ENCODE data around the gene DPP10. TPM values are rescaled to one million over a fixed set of nuclear protein-coding genes. Genes with fewer than 3 reads are reported as not detected.
"Not testable (repeated sequence)": the region's sequence is repeated elsewhere in the genome, so short reads cannot be mapped to it uniquely, and the experiment has no call there.

Gene DPP10
- total RNA-seq, 4 donors from 2014 or later, result 3.3 to 6.6 (median 4.7) TPM

DNA sequence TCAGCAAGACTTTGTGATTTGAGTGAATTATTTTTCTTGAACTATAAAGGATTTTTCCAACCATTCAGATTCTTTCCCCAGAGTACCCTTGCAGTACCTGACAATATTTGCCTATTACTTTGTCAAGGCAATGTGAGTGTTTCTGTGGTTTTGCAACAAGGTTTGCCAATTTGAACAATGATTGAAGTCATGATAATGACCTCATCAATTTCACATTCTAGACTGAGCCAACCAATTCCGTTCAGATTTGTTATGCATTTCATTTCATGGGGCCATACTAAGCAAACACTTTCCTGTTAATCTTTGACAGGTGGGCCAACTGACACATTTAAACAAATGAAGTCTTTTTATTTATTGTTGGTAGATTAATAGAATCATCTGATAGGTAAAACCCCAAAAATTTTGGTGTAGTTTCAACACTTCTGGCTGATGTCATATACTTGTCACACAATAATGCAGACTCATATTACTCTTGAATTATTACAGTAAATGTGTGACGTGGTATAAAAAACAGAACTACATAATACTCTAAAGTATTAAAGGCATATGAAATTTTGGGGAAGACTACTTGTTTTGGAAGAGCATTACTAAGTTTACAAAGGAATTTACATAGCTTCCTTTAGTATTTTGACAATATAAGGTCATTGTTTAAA lies 526.4 kb downstream of the DPP10 start:
- Histone ChIP-seq H3K4me1 (no peaks in the 10 kb centered on the region), H3K4me3 (no peak overlapping the region), H3K36me3 (no peaks in the 10 kb centered on the region), H3K27me3 (no peaks in the 10 kb centered on the region), H3K27ac (replicated peaks in 1 of 4) (no peak overlapping the region), H3K9me3 (no peaks in the 10 kb centered on the region)
- intact Hi-C loops (cut with DNase I), result no loop called here
- TF ChIP-seq EP300 (IDR thresholded peaks at IDR 0.05) (no peak), POLR2AphosphoS5 (IDR thresholded peaks at IDR 0.05) (no peak)
- no peak for DNase-seq (ENCODE audit: extremely low spot score)
- WGBS, result 36% methylated on average over 2 of the region's 2 CpGs

DNA sequence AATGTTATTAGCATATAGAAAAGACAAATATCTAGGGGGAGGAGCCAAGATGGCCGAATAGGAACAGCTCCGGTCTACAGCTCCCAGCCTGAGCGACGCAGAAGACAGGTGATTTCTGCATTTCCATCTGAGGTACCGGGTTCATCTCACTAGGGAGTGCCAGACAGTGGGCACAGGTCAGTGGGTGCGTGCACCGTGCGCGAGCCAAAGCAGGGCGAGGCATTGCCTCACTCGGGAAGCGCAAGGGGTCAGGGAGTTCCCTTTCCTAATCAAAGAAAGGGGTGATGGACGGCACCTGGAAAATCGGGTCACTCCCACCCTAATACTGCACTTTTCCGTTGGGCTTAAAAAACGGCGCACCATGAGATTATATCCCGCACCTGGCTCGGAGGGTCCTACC lies 561.9 kb downstream of the DPP10 start:
- H3K4me1 ChIP-seq; H3K36me3 ChIP-seq; H3K27me3 ChIP-seq; H3K9me3 ChIP-seq; H3K4me3 ChIP-seq; DNase-seq (ENCODE audit: extremely low spot score); intact Hi-C loops (cut with DNase I); H3K27ac ChIP-seq (replicated peaks in 1 of 4): not testable (repeated sequence)
- whole genome bisulfite sequencing, result 95% methylated on average over 8 of the region's 19 CpGs

DNA sequence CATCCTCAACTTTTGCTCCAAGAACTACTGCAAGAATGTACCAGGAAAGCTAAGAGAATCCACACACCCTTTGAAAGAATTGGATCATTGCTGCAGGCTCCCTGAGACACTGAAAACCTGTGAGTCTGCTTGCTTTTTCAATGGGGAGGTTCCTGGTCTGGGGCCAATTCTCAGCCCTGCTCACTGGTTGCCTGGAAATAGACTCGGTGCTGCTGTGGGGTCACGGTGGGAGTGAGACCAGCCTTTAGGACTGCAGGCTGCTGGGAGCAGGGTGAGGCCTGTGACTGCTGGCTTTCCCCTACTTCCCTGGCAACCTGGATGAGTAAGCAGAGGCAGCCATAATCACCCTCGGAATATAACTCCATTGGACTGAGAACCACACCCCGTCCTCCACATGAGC lies 569.3 kb downstream of the DPP10 start:
- no peak for DNase-seq (ENCODE audit: extremely low spot score)
- 40% methylated on average over 2 of the region's 4 CpGs for WGBS
- Histone ChIP-seq H3K4me3 (no peak overlapping the region), H3K4me1 (no peaks in the 10 kb centered on the region), H3K36me3 (no peaks in the 10 kb centered on the region), H3K9me3 (no peaks in the 10 kb centered on the region), H3K27ac (replicated peaks in 1 of 4) (no peak overlapping the region), H3K27me3 (no peaks in the 10 kb centered on the region)
- no peak for TF ChIP-seq POLR2A (IDR thresholded peaks at IDR 0.05; ENCODE audit: low read depth)
- TF ChIP-seq, protein P1, sequence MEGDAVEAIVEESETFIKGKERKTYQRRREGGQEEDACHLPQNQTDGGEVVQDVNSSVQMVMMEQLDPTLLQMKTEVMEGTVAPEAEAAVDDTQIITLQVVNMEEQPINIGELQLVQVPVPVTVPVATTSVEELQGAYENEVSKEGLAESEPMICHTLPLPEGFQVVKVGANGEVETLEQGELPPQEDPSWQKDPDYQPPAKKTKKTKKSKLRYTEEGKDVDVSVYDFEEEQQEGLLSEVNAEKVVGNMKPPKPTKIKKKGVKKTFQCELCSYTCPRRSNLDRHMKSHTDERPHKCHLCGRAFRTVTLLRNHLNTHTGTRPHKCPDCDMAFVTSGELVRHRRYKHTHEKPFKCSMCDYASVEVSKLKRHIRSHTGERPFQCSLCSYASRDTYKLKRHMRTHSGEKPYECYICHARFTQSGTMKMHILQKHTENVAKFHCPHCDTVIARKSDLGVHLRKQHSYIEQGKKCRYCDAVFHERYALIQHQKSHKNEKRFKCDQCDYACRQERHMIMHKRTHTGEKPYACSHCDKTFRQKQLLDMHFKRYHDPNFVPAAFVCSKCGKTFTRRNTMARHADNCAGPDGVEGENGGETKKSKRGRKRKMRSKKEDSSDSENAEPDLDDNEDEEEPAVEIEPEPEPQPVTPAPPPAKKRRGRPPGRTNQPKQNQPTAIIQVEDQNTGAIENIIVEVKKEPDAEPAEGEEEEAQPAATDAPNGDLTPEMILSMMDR (IDR thresholded peaks at IDR 0.05), result no peak
- TF ChIP-seq POLR2AphosphoS5 (IDR thresholded peaks at IDR 0.05), result no peak
- no peak for TF ChIP-seq EP300 (IDR thresholded peaks at IDR 0.05)
- intact Hi-C loops (cut with DNase I), result no loop called here

DNA sequence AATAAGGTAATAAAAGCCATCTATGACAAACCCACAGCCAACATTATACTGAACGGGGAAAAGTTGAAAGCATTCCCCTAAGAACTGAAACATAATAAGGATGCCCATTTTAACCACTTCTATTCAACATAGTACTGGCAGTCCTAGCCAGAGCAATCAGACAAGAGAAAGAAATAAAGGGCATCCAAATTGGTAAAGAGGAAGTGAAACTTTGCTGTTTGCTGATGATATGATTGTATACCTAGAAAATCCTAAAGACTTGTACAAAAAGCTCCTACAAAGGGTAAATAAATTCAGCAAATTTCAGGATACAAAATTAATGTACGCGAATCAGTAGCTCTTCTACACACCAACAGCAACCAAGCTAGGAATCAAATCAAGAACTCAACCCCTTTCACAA lies 579.6 kb downstream of the DPP10 start:
- WGBS, result 95% methylated on average over 3 of the region's 3 CpGs

DNA sequence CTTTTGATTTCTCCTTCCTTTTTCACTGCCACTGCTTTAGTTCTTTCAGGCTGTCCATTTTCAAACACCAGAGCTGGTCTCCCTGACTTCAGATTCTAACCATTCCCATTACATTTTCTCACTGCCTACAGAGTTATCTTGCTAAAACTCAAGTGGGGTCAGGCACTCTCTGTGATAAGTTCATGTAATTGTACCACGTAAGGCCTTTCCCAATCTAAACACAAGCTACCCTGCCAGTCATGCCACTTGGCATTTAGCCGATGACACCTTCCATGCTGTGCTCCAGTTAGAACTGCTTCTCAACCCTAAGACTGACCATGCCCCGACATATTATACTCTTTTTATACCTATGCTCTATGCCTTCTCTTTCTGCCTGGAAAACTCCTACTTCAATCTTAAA lies 592.4 kb downstream of the DPP10 start:
- Histone ChIP-seq H3K36me3 (no peaks in the 10 kb centered on the region), H3K4me1 (no peaks in the 10 kb centered on the region), H3K27me3 (no peaks in the 10 kb centered on the region), H3K4me3 (no peak overlapping the region), H3K27ac (replicated peaks in 1 of 4) (no peak overlapping the region), H3K9me3 (peaks cover 0 to 3% (median 0%) of the 10 kb centered on the region in 4 donors)
- intact Hi-C loops (cut with DNase I), result no loop called here
- TF ChIP-seq POLR2AphosphoS5 (IDR thresholded peaks at IDR 0.05), result no peak
- TF ChIP-seq EP300 (IDR thresholded peaks at IDR 0.05), result no peak
- TF ChIP-seq, protein P1 (IDR thresholded peaks at IDR 0.05), result no peak
- no peak for TF ChIP-seq POLR2A (IDR thresholded peaks at IDR 0.05; ENCODE audit: low read depth)
- DNase-seq (ENCODE audit: extremely low spot score), result no peak
- WGBS, result 73% methylated on average over 3 of the region's 3 CpGs

More for the DNA sequence above, 579.6 kb downstream of the DPP10 start:
- H3K27me3 ChIP-seq; H3K9me3 ChIP-seq; intact Hi-C loops (cut with DNase I); H3K4me1 ChIP-seq; H3K4me3 ChIP-seq; H3K27ac ChIP-seq (replicated peaks in 1 of 4); DNase-seq (ENCODE audit: extremely low spot score); H3K36me3 ChIP-seq: not testable (repeated sequence)

DNA sequence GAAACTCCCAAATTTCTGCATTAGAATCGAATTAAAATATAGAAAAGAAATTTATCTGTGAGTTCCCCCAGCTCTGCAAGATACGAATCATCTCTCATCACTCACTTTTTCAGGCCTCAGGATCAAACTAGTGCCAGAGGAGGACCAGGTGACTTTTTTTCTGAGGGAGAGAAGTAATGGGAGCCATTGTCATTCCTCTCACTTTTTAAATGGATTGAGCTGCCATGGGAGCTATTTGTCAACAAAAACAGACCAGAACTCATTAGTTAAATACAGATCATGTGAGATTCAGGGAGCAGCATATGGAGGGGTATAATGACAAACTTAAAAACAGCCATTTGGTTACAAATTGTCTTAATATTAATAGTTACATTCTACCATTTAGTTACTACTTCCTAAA lies 594.4 kb downstream of the DPP10 start:
- 52% methylated on average over 2 of the region's 2 CpGs for WGBS

More for the DNA sequence above, 594.4 kb downstream of the DPP10 start:
- Histone ChIP-seq H3K9me3 (no peaks in the 10 kb centered on the region), H3K36me3 (no peaks in the 10 kb centered on the region), H3K4me3 (no peak overlapping the region), H3K27ac (replicated peaks in 1 of 4) (no peak overlapping the region), H3K27me3 (no peaks in the 10 kb centered on the region), H3K4me1 (no peaks in the 10 kb centered on the region)
- TF ChIP-seq POLR2AphosphoS5 (IDR thresholded peaks at IDR 0.05) (no peak), POLR2A (IDR thresholded peaks at IDR 0.05; ENCODE audit: low read depth) (no peak), EP300 (IDR thresholded peaks at IDR 0.05) (no peak)
- TF ChIP-seq, protein P1 (IDR thresholded peaks at IDR 0.05), result no peak
- intact Hi-C loops (cut with DNase I), result no loop called here
- DNase-seq (ENCODE audit: extremely low spot score), result no peak

Measured in esophagus muscularis mucosa (tissue), 4 donors.